Smooth muscle cell (in vitro differentiated cells): ENCODE measurements around the gene SPRR5. TPM values are rescaled to one million over a fixed set of nuclear protein-coding genes. Genes with fewer than 3 reads are reported as not detected.

ENCODE experiments used
- DNase-seq: peaks from one replicate; lab custom pipeline; 2025; ENCODE audit not compliant: unreplicated experiment; lab: John Stamatoyannopoulos, UW
- H2AFZ ChIP-seq: fragments of 200-600 bp; sonication (generic); 2 replicates; pipeline ENCODE4 v1.6.0; 2016; ENCODE audit warnings: antibody characterized with exemption, low read depth, mild to moderate bottlenecking
- H3F3A ChIP-seq: fragments of 200-600 bp; sonication (generic); 2 replicates; pipeline ENCODE4 v1.6.0; 2017; ENCODE audit warnings: antibody characterized with exemption, low read depth
- H3K27ac ChIP-seq: fragments of 200-600 bp; sonication (generic); 2 replicates; pipeline ENCODE4 v1.5.1; 2016; ENCODE audit warnings: low read depth, mild to moderate bottlenecking
- H3K27me3 ChIP-seq: fragments of 200-600 bp; sonication (generic); 2 replicates; pipeline ENCODE4 v1.6.1; 2016; ENCODE audit warnings: low read depth, mild to moderate bottlenecking
- H3K36me3 ChIP-seq: fragments of 200-600 bp; sonication (generic); 2 replicates; pipeline ENCODE4 v1.5.1; 2016; ENCODE audit warnings: low read depth
- H3K4me1 ChIP-seq: fragments of 200-600 bp; sonication (generic); 2 replicates; pipeline ENCODE4 v1.5.1; 2016; ENCODE audit warnings: low read depth
- H3K4me2 ChIP-seq: fragments of 200-600 bp; sonication (generic); 2 replicates; pipeline ENCODE4 v1.6.0; 2016; ENCODE audit warnings: mild to moderate bottlenecking
- H3K4me3 ChIP-seq: fragments of 200-600 bp; sonication (generic); 2 replicates; pipeline ENCODE4 v1.5.1; 2016; ENCODE audit warnings: mild to moderate bottlenecking
- H3K79me2 ChIP-seq: fragments of 200-600 bp; sonication (generic); 2 replicates; pipeline ENCODE4 v1.6.0; 2016; ENCODE audit warnings: low read depth, mild to moderate bottlenecking
- H3K9ac ChIP-seq: fragments of 200-600 bp; sonication (generic); 2 replicates; pipeline ENCODE4 v1.6.0; 2016; ENCODE audit warnings: low read depth
- H3K9me3 ChIP-seq: fragments of 200-600 bp; sonication (generic); replicated peaks from 2 replicates; pipeline ENCODE4 v1.5.1; 2016; ENCODE audit warnings: low read depth
- H4K20me1 ChIP-seq: fragments of 200-600 bp; sonication (generic); 2 replicates; pipeline ENCODE4 v1.6.0; 2016; ENCODE audit warnings: low read depth
- CTCF ChIP-seq: fragments of 200-600 bp; sonication (generic); IDR thresholded peaks from 2 replicates; pipeline ENCODE4 v1.5.1; 2017; ENCODE audit warnings: borderline replicate concordance, mild to moderate bottlenecking, antibody characterized with exemption; ENCODE audit not compliant: insufficient read depth, poor library complexity, severe bottlenecking
- WGBS: methylation state at CpG from one replicate; pipeline ENCODE4 v1.1.7; 2016; ENCODE audit warnings: low lambda C conversion rate; 5-methylcytosine and 5-hydroxymethylcytosine counted together
- polyA plus RNA-seq: library from polyadenylated mRNA; unstranded; fragments of >200 nt; fragmentation: Nextera tagmentation; extraction: Ambion mirVana; gene quantifications from 2 replicates; pipeline ENCODE4 v1.2.1, GENCODE V29; 2016
- total RNA-seq: library from RNA; depleted of rRNA; stranded (reverse); fragments of >200 nt; gene quantifications from 2 replicates; pipeline ENCODE4 v1.2.3, GENCODE V29; 2014

Gene SPRR5
- total and polyA plus RNA-seq, 2 experiments from 2014 or later = 3.2 TPM; not detected in 1

- Histone ChIP-seq H3K9ac (no peak overlapping the region), H3K4me2 (no peak overlapping the region), H3K9me3 (peaks cover 4% of the 10 kb centered on the region), H3K27me3 (no peaks in the 10 kb centered on the region), H3F3A (no peaks in the 10 kb centered on the region), H3K36me3 (no peaks in the 10 kb centered on the region), H3K4me1 (no peaks in the 10 kb centered on the region), H4K20me1 (no peaks in the 10 kb centered on the region), H3K27ac (no peak overlapping the region), H2AFZ (no peak overlapping the region), H3K4me3 (no peak overlapping the region), H3K79me2 (no peaks in the 10 kb centered on the region)
- WGBS = 74% methylated on average over 5 of the region's 5 CpGs
- no peak for DNase-seq
- TF ChIP-seq CTCF = no peak
Measured at GRCh38 chr1:152951711-152952110, 4.7 kb downstream of the SPRR5 start.

GRCh38 chr1:152953761-152954160, 6.8 kb downstream of the SPRR5 start:
- H3K27me3 ChIP-seq = no peaks in the 10 kb centered on the region
- TF ChIP-seq CTCF = no peak
- H2AFZ ChIP-seq = no peak overlapping the region

GRCh38 chr1:152954436-152954835, 7.4 kb downstream of the SPRR5 start:
- no peak overlapping the region for H3K4me3 ChIP-seq
- H3K4me1 ChIP-seq = no peaks in the 10 kb centered on the region
- no peaks in the 10 kb centered on the region for H3F3A ChIP-seq
- H3K9ac ChIP-seq = no peak overlapping the region
- H3K27me3 ChIP-seq = no peaks in the 10 kb centered on the region
- H3K4me2 ChIP-seq = no peak overlapping the region
- no peaks in the 10 kb centered on the region for H3K9me3 ChIP-seq
- H3K36me3 ChIP-seq = no peaks in the 10 kb centered on the region
- no peaks in the 10 kb centered on the region for H3K79me2 ChIP-seq
- 69% methylated on average over 6 of the region's 6 CpGs for WGBS
- no peak overlapping the region for H3K27ac ChIP-seq
- no peak for TF ChIP-seq CTCF
- H2AFZ ChIP-seq = no peak overlapping the region
- no peaks in the 10 kb centered on the region for H4K20me1 ChIP-seq
- no peak for DNase-seq

More at GRCh38 chr1:152953761-152954160, 6.8 kb downstream of the SPRR5 start:
- Histone ChIP-seq H4K20me1 (no peaks in the 10 kb centered on the region), H3K4me3 (no peak overlapping the region), H3K9me3 (no peaks in the 10 kb centered on the region), H3K9ac (no peak overlapping the region), H3K4me1 (no peaks in the 10 kb centered on the region), H3K27ac (no peak overlapping the region), H3K79me2 (no peaks in the 10 kb centered on the region), H3F3A (no peaks in the 10 kb centered on the region), H3K4me2 (no peak overlapping the region), H3K36me3 (no peaks in the 10 kb centered on the region)
- no peak for DNase-seq
- 62% methylated on average over 7 of the region's 7 CpGs for WGBS

- Histone ChIP-seq H3K36me3 (no peaks in the 10 kb centered on the region), H3K27ac (no peak overlapping the region), H3K27me3 (no peaks in the 10 kb centered on the region), H3K79me2 (no peaks in the 10 kb centered on the region), H3K9me3 (no peaks in the 10 kb centered on the region), H2AFZ (no peak overlapping the region), H3F3A (no peaks in the 10 kb centered on the region), H3K4me2 (no peak overlapping the region), H3K4me1 (no peaks in the 10 kb centered on the region), H3K4me3 (no peak overlapping the region), H4K20me1 (no peaks in the 10 kb centered on the region), H3K9ac (no peak overlapping the region)
- DNase-seq = no peak
- TF ChIP-seq CTCF = no peak
- WGBS = 80% methylated on average over 3 of the region's 3 CpGs
Measured at GRCh38 chr1:152957561-152957960, 10.6 kb downstream of the SPRR5 start.
